ENCODE data around the gene RAB11FIP4.

GRCh38 chr17:31573861-31574260 is 182.4 kb downstream of the RAB11FIP4 start:
- no peak for TF ChIP-seq REST (IDR thresholded peaks at IDR 0.05; ENCODE audit: insufficient read depth in 1 of 2, low read depth in 2 of 2, low read length in 2 of 2)
- TF ChIP-seq POLR2AphosphoS5 (IDR thresholded peaks at IDR 0.05; ENCODE audit: low read depth, low read length): no peak

All from PFSK-1 (cell line).